Mammary epithelial cell (primary cell): ENCODE data around the gene SP4.

Experiments used
- EZH2 ChIP-seq: IDR thresholded peaks from 2 replicates; pipeline ENCODE4 v1.6.1; 2012; ENCODE audit warnings: low read length, inconsistent platforms, borderline replicate concordance
- TF ChIP-seq, protein P1 (sequence below), 2 donors: IDR thresholded peaks in 1 of 2; conservative IDR thresholded peaks in 1 of 2; 2 replicates each; pipeline ENCODE4 v1.5.1; 2011 to 2012; ENCODE audit warnings: inconsistent platforms in 2 of 2, low read length in 2 of 2, mild to moderate bottlenecking in 2 of 2, control low read depth in 1 of 2, low read depth in 1 of 2; ENCODE audit not compliant: insufficient read depth in 1 of 2; ENCODE audit errors: extremely low read depth in 1 of 2

DNA sequence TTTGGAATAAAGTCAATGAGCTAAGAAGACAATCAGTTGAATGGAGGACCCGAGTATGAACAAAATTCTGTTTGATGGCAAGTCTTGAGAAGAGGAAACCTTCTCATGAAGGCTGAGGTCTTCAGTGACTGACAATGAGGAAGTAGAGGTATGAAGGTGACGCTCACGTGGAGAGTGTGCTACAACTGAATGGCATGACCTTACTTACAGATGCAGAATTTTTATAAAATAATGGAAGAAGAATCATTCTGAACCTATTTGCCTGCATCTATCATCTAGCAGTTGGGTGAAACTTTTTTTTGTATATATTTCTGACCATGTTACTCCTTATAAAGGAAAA lies 19.4 kb upstream of the SP4 start:
- TF ChIP-seq, protein P1, sequence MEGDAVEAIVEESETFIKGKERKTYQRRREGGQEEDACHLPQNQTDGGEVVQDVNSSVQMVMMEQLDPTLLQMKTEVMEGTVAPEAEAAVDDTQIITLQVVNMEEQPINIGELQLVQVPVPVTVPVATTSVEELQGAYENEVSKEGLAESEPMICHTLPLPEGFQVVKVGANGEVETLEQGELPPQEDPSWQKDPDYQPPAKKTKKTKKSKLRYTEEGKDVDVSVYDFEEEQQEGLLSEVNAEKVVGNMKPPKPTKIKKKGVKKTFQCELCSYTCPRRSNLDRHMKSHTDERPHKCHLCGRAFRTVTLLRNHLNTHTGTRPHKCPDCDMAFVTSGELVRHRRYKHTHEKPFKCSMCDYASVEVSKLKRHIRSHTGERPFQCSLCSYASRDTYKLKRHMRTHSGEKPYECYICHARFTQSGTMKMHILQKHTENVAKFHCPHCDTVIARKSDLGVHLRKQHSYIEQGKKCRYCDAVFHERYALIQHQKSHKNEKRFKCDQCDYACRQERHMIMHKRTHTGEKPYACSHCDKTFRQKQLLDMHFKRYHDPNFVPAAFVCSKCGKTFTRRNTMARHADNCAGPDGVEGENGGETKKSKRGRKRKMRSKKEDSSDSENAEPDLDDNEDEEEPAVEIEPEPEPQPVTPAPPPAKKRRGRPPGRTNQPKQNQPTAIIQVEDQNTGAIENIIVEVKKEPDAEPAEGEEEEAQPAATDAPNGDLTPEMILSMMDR (conservative IDR thresholded peaks at IDR 0.05 in 1 of 2, IDR thresholded peaks at IDR 0.05 in 1 of 2; ENCODE audit: extremely low read depth in 1 of 2, insufficient read depth in 1 of 2, low read depth in 1 of 2, low read length in 2 of 2), result no peak
- no peak for TF ChIP-seq EZH2
